NT2/D1 (cell line): Measurements from ENCODE around the gene FAM171A1.

ENCODE experiments used
- SUZ12 ChIP-seq: IDR thresholded peaks from 2 replicates; pipeline ENCODE4 v1.6.1; 2011; ENCODE audit not compliant: insufficient read length, insufficient read depth; ENCODE audit errors: extremely low read depth
- YY1 ChIP-seq: IDR thresholded peaks from 2 replicates; pipeline ENCODE4 v1.6.1; 2011; ENCODE audit not compliant: insufficient read length, insufficient read depth
- ZNF274 ChIP-seq: IDR thresholded peaks from 2 replicates; pipeline ENCODE4 v1.6.1; 2011; ENCODE audit warnings: mild to moderate bottlenecking, low read depth, low read length

GRCh38 chr10:15401382-15401781 lies 30.3 kb upstream of the FAM171A1 start:
- no peak for TF ChIP-seq ZNF274
- TF ChIP-seq YY1 = no peak
- no peak for TF ChIP-seq SUZ12
